ENCODE results near the gene SYN1. TPM values are rescaled to one million over a fixed set of nuclear protein-coding genes. Genes with fewer than 3 reads are reported as not detected.

SYN1 gene
- total and polyA plus RNA-seq, 4 donors: 0.09 to 2.5 (median 0.60) TPM

DNA sequence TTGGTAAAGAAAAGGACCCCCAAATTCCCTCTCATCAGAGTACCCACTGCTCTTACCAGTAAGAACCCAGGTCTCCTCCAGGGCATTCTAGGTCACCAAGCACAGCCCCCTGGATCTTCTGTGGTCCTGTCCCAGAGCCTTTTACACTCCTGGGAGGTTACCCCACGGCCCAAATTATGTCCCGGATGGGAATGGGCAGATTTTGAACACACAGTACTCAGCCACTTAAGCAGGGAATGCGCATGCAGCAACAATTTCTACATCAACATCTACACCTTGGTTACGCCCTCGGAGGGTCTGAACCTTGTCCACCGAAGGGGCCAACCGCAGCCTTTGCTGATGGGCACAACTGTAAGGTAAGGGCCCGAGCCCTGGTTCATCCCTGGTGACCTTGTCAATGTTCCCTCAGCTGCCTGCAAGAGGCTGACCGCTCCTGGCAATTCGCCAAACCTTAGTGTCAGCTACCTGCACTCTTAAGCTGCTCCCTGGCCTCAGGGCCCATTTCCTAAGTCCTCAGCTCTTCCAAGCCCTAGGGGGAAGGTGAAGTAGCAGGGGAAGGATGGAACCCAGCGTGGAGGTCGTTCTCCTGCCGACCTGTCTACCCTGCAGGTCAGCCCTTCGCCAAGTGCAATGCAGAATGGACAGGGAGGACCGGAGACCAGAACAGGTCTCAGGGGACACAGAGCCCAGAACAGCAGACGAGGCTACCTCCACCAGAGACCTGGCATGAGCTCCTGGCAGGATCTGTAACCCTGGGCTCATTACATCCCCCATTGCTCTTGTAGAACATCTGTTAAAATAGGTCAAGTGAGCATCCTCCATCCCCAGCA lies 31.5 kb downstream of the SYN1 start:
- no peak for TF ChIP-seq HNF4G (IDR thresholded peaks at IDR 0.05)
- Histone ChIP-seq H3K36me3 (ENCODE audit: control insufficient read depth in 4 of 4, insufficient read depth in 3 of 4, low read depth in 1 of 4, low read length in 3 of 4) (peaks cover 0 to 2% (median 0%) of the 10 kb centered on the region in 4 donors), H3K27me3 (ENCODE audit: control insufficient read depth in 4 of 4, insufficient read depth in 4 of 4, low read length in 3 of 4) (no peaks in the 10 kb centered on the region), H3K9ac (ENCODE audit: low read depth in 1 of 2, low read length in 2 of 2) (no peak overlapping the region), H3K4me3 (ENCODE audit: low read depth in 1 of 3, low read length in 3 of 3) (no peak overlapping the region), H3K4me1 (ENCODE audit: control insufficient read depth in 4 of 4, insufficient read depth in 4 of 4, low read length in 3 of 4) (peaks cover 0 to 1% (median 0%) of the 10 kb centered on the region in 4 donors), H3K9me3 (ENCODE audit: control insufficient read depth in 4 of 4, low read length in 3 of 4) (no peaks in the 10 kb centered on the region), H3K27ac (ENCODE audit: low read depth in 1 of 2, low read length in 2 of 2) (no peak overlapping the region)
- DNase-seq (ENCODE audit: low spot score): no peak
- 82% methylated on average over 16 of the region's 16 CpGs for WGBS

DNA sequence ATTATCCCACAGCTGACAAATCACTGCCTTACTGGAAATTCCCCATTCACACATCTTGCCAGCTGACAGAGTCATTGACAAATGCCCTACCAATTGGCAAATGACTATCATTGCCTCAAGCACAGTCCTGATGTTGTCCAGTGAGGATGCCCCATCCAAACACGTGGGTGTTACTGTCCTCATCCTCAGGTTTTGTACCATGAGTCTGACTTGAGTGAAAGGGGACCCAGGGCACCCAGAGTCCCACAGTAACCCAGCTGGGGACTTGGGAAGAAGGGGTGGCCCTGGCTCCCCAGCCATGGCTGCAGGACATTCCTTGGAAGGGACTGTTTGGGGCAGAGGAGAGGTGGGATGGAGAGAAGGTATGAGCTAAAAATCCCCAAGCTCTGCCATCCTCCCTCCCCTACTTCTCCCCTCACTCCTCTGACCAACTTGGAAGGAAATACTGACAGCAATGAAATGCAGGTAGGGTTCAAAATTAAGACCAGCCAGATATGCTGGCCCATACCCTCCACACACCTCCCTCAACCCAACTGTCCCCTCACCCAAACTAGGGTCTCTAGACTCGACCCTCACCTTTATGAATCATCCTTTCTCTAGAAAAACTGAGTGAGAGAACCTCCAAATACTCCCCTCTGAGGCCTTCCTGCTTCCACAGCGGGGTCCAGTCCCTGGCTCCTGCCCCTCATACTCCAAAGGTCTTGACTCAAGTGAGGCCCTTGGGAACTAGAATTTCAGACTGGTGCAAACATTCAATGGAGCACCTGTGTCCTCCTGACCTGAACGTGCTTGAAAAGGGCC lies 32.4 kb downstream of the SYN1 start:
- H3K27ac ChIP-seq (ENCODE audit: low read depth in 1 of 2, low read length in 2 of 2): no peak overlapping the region
- WGBS: 62% methylated on average over 4 of the region's 4 CpGs
- no peak for DNase-seq (ENCODE audit: low spot score)
- H3K9ac ChIP-seq (ENCODE audit: low read depth in 1 of 2, low read length in 2 of 2): no peak overlapping the region
- H3K4me1 ChIP-seq (ENCODE audit: control insufficient read depth in 4 of 4, insufficient read depth in 4 of 4, low read length in 3 of 4): peaks cover 0 to 1% (median 0%) of the 10 kb centered on the region in 4 donors
- no peaks in the 10 kb centered on the region for H3K9me3 ChIP-seq (ENCODE audit: control insufficient read depth in 4 of 4, low read length in 3 of 4)
- H3K27me3 ChIP-seq (ENCODE audit: control insufficient read depth in 4 of 4, insufficient read depth in 4 of 4, low read length in 3 of 4): no peaks in the 10 kb centered on the region
- TF ChIP-seq GABPA (IDR thresholded peaks at IDR 0.05 in 1 of 2, conservative IDR thresholded peaks at IDR 0.05 in 1 of 2) (no peak), JUND (IDR thresholded peaks at IDR 0.05) (no peak), HNF4G (IDR thresholded peaks at IDR 0.05) (no peak), SP1 (IDR thresholded peaks at IDR 0.05) (peak; percentile 27), NR2F2 (IDR thresholded peaks at IDR 0.05) (no peak), RAD21 (IDR thresholded peaks at IDR 0.05) (no peak), TAF1 (conservative IDR thresholded peaks at IDR 0.05) (no peak)
- peaks cover 0 to 2% (median 0%) of the 10 kb centered on the region in 4 donors for H3K36me3 ChIP-seq (ENCODE audit: control insufficient read depth in 4 of 4, insufficient read depth in 3 of 4, low read depth in 1 of 4, low read length in 3 of 4)
- H3K4me3 ChIP-seq (ENCODE audit: low read depth in 1 of 3, low read length in 3 of 3): no peak overlapping the region

DNA sequence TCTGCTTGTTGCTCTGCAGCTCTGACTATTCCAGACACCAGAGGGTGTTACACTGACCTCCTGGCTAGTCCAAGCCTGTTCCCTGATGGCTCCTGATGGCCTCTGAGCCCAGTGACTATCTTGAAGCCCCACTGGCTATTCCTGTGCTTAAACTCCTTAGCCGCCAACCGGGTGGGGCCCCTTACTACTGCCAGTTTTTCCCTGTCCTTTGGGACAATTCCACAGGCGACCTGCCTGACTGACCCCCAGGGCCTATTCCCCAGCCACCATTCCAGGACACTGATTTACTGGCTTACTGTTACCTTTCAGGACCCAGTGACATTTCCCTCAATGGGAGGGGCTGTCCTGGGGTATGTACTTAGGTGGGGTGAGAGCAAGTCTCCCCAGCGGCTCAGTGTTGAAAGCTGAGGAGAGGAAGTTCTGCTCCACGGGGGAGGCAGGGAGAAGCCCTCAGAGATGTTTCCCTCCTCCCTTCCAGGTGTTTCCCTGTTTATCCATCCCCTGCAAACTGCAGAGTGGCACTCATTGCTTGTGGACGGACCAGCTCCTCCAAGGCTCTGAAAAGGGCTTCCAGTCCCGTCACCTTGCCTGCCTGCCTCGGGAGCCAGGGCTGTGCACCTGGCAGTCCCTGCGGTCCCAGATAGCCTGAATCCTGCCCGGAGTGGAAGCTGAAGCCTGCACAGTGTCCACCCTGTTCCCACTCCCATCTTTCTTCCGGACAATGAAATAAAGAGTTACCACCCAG lies 33.4 kb downstream of the SYN1 start:
- Histone ChIP-seq H3K27me3 (ENCODE audit: control insufficient read depth in 4 of 4, insufficient read depth in 4 of 4, low read length in 3 of 4) (no peaks in the 10 kb centered on the region), H3K4me1 (ENCODE audit: control insufficient read depth in 4 of 4, insufficient read depth in 4 of 4, low read length in 3 of 4) (peaks cover 0 to 1% (median 0%) of the 10 kb centered on the region in 4 donors), H3K36me3 (ENCODE audit: control insufficient read depth in 4 of 4, insufficient read depth in 3 of 4, low read depth in 1 of 4, low read length in 3 of 4) (peaks cover 0 to 2% (median 0%) of the 10 kb centered on the region in 4 donors), H3K9me3 (ENCODE audit: control insufficient read depth in 4 of 4, low read length in 3 of 4) (no peaks in the 10 kb centered on the region), H3K27ac (ENCODE audit: low read depth in 1 of 2, low read length in 2 of 2) (no peak overlapping the region), H3K4me3 (ENCODE audit: low read depth in 1 of 3, low read length in 3 of 3) (no peak overlapping the region), H3K9ac (ENCODE audit: low read depth in 1 of 2, low read length in 2 of 2) (no peak overlapping the region)
- 86% methylated on average over 11 of the region's 11 CpGs for WGBS
- no peak for DNase-seq (ENCODE audit: low spot score)
- TF ChIP-seq, protein P1, sequence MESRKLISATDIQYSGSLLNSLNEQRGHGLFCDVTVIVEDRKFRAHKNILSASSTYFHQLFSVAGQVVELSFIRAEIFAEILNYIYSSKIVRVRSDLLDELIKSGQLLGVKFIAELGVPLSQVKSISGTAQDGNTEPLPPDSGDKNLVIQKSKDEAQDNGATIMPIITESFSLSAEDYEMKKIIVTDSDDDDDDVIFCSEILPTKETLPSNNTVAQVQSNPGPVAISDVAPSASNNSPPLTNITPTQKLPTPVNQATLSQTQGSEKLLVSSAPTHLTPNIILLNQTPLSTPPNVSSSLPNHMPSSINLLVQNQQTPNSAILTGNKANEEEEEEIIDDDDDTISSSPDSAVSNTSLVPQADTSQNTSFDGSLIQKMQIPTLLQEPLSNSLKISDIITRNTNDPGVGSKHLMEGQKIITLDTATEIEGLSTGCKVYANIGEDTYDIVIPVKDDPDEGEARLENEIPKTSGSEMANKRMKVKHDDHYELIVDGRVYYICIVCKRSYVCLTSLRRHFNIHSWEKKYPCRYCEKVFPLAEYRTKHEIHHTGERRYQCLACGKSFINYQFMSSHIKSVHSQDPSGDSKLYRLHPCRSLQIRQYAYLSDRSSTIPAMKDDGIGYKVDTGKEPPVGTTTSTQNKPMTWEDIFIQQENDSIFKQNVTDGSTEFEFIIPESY (IDR thresholded peaks at IDR 0.05): no peak
- no peak for TF ChIP-seq NR2F2 (IDR thresholded peaks at IDR 0.05)
- TF ChIP-seq RAD21 (IDR thresholded peaks at IDR 0.05): no peak
- TF ChIP-seq, protein P2, sequence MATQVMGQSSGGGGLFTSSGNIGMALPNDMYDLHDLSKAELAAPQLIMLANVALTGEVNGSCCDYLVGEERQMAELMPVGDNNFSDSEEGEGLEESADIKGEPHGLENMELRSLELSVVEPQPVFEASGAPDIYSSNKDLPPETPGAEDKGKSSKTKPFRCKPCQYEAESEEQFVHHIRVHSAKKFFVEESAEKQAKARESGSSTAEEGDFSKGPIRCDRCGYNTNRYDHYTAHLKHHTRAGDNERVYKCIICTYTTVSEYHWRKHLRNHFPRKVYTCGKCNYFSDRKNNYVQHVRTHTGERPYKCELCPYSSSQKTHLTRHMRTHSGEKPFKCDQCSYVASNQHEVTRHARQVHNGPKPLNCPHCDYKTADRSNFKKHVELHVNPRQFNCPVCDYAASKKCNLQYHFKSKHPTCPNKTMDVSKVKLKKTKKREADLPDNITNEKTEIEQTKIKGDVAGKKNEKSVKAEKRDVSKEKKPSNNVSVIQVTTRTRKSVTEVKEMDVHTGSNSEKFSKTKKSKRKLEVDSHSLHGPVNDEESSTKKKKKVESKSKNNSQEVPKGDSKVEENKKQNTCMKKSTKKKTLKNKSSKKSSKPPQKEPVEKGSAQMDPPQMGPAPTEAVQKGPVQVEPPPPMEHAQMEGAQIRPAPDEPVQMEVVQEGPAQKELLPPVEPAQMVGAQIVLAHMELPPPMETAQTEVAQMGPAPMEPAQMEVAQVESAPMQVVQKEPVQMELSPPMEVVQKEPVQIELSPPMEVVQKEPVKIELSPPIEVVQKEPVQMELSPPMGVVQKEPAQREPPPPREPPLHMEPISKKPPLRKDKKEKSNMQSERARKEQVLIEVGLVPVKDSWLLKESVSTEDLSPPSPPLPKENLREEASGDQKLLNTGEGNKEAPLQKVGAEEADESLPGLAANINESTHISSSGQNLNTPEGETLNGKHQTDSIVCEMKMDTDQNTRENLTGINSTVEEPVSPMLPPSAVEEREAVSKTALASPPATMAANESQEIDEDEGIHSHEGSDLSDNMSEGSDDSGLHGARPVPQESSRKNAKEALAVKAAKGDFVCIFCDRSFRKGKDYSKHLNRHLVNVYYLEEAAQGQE (IDR thresholded peaks at IDR 0.05): no peak
- TF ChIP-seq RXRA (IDR thresholded peaks at IDR 0.05): no peak
- TF ChIP-seq HNF4G (IDR thresholded peaks at IDR 0.05): no peak
- TF ChIP-seq EGR1 (IDR thresholded peaks at IDR 0.05; ENCODE audit: low read depth in 2 of 2): no peak
- no peak for TF ChIP-seq HNF4A (conservative IDR thresholded peaks at IDR 0.05)
- TF ChIP-seq FOXA2 (IDR thresholded peaks at IDR 0.05): no peak
- TF ChIP-seq, protein P3, sequence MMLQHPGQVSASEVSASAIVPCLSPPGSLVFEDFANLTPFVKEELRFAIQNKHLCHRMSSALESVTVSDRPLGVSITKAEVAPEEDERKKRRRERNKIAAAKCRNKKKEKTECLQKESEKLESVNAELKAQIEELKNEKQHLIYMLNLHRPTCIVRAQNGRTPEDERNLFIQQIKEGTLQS (IDR thresholded peaks at IDR 0.05): no peak
- TF ChIP-seq GABPA (IDR thresholded peaks at IDR 0.05 in 1 of 2, conservative IDR thresholded peaks at IDR 0.05 in 1 of 2): no peak
- no peak for TF ChIP-seq JUND (IDR thresholded peaks at IDR 0.05)
- no peak for TF ChIP-seq TAF1 (conservative IDR thresholded peaks at IDR 0.05)
- TF ChIP-seq, protein P4, sequence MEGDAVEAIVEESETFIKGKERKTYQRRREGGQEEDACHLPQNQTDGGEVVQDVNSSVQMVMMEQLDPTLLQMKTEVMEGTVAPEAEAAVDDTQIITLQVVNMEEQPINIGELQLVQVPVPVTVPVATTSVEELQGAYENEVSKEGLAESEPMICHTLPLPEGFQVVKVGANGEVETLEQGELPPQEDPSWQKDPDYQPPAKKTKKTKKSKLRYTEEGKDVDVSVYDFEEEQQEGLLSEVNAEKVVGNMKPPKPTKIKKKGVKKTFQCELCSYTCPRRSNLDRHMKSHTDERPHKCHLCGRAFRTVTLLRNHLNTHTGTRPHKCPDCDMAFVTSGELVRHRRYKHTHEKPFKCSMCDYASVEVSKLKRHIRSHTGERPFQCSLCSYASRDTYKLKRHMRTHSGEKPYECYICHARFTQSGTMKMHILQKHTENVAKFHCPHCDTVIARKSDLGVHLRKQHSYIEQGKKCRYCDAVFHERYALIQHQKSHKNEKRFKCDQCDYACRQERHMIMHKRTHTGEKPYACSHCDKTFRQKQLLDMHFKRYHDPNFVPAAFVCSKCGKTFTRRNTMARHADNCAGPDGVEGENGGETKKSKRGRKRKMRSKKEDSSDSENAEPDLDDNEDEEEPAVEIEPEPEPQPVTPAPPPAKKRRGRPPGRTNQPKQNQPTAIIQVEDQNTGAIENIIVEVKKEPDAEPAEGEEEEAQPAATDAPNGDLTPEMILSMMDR (IDR thresholded peaks at IDR 0.05; ENCODE audit: low read depth, low read length, missing input control): no peak
- TF ChIP-seq, protein P5, sequence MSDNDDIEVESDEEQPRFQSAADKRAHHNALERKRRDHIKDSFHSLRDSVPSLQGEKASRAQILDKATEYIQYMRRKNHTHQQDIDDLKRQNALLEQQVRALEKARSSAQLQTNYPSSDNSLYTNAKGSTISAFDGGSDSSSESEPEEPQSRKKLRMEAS (IDR thresholded peaks at IDR 0.05): no peak
